Spleen (tissue), 7 donors: ENCODE data around the gene PDE4B.

Source experiments
- CTCF ChIP-seq, 11 experiments: fragments of 200-600 bp in 7 of 11; fragments of 450-650 bp in 4 of 11; sonication (generic) in 4 of 11; IDR thresholded peaks in 8 of 11; conservative IDR thresholded peaks in 3 of 11; 1 replicate in 7 of 11; 2 replicates in 4 of 11; pipeline versions ENCODE4 v1.4.0 to v1.8.0; 2016 to 2021; ENCODE audit warnings: antibody characterized with exemption in 11 of 11, inconsistent platforms in 4 of 11, mild to moderate bottlenecking in 1 of 11
- POLR2A ChIP-seq, 3 donors: fragments of 450-650 bp; IDR thresholded peaks; one replicate each; pipeline ENCODE4 v1.5.1; 2017; ENCODE audit warnings: antibody characterized with exemption in 3 of 3, mild to moderate bottlenecking in 1 of 3
- donor health status: DM: no; HTN: no; CAD: no; lungs with moderate emphysema.
- donor health status: DM: no; HTN: no; CAD: no.
- donor health status: DM: no; HTN: no; CAD: no.

DNA sequence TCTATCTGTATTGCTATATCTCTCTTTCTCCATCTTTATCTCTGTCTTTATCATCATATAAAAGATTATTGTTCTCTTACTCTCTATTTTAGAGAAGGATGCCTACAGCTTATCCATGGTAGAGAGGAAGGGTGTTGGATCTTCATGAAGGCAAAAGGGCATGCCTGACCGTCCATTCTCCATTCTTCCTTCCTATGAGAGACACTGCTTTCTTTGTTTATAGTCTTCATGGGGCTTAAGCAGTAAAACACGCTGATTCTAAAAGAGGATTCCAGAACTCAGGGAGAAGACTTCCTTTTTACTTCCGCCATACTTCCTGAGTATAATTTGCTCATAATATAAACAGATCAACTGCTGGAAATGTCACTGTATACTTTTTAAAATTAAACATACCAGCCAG, 44.0 kb downstream of the PDE4B start:
- TF ChIP-seq CTCF (IDR thresholded peaks at IDR 0.05 in 8 of 11, conservative IDR thresholded peaks at IDR 0.05 in 3 of 11), result no peak
- TF ChIP-seq POLR2A (IDR thresholded peaks at IDR 0.05), result no peak
